Naive thymus-derived CD4-positive, alpha-beta T cell (primary cell): ENCODE results near the gene BOD1. TPM values are rescaled to one million over a fixed set of nuclear protein-coding genes. Genes with fewer than 3 reads are reported as not detected.

ENCODE experiments used
- ATAC-seq: fragments of 150-1000 bp; cut with Tn5 transposase; 2 replicates; pipeline ENCODE4 v1.10.0; 2021; ENCODE audit warnings: mild to moderate bottlenecking, moderate library complexity
- CTCF ChIA-PET: fragments of 350-600 bp; sonication (Branson Sonifier 250); formaldehyde crosslinking; loops from one replicate; lab custom pipeline; 2021; ENCODE audit warnings: antibody characterized with exemption; lab: Charles Lee
- POLR2A ChIA-PET: fragments of 350-600 bp; sonication (Branson Sonifier 250); formaldehyde crosslinking; loops from one replicate; lab custom pipeline; 2021; ENCODE audit warnings: antibody characterized with exemption, inconsistent platforms; lab: Charles Lee
- DNase-seq, 9 donors: peaks; one replicate each; pipeline versions ENCODE4 v3.0.0 to v3.0.0-alpha.2; 2020 to 2022; ENCODE audit warnings: mixed read lengths in 1 of 9
- H3K27ac ChIP-seq: one replicate; pipeline ENCODE4 v1.7.0; 2013; ENCODE audit warnings: mild to moderate bottlenecking, low read depth, low read length, moderate library complexity
- H3K27me3 ChIP-seq, 2 donors: one replicate each; pipeline ENCODE4 v1.7.0; 2013; ENCODE audit warnings: low read length in 2 of 2, mild to moderate bottlenecking in 2 of 2, moderate library complexity in 2 of 2; ENCODE audit not compliant: control insufficient read depth in 2 of 2, insufficient read depth in 2 of 2
- H3K36me3 ChIP-seq, 3 experiments: 1 replicate in 2 of 3; 2 replicates in 1 of 3; pipeline ENCODE4 v1.7.0; 2013; ENCODE audit warnings: low read length in 3 of 3, mild to moderate bottlenecking in 3 of 3, moderate library complexity in 1 of 3; ENCODE audit not compliant: insufficient read depth in 3 of 3, control insufficient read depth in 2 of 3
- H3K4me1 ChIP-seq, 2 donors: one replicate each; pipeline ENCODE4 v1.7.0; 2013; ENCODE audit warnings: low read length in 2 of 2, mild to moderate bottlenecking in 2 of 2, moderate library complexity in 1 of 2; ENCODE audit not compliant: control insufficient read depth in 2 of 2, insufficient read depth in 2 of 2
- H3K4me3 ChIP-seq: 2 replicates; pipeline ENCODE4 v1.7.0; 2013; ENCODE audit warnings: mild to moderate bottlenecking, low read length
- H3K9me3 ChIP-seq, 3 experiments: 1 replicate in 2 of 3; 2 replicates in 1 of 3; pipeline ENCODE4 v1.7.0; 2013; ENCODE audit warnings: low read length in 3 of 3; ENCODE audit not compliant: control insufficient read depth in 2 of 3
- H3K27ac Mint-ChIP-seq, 9 donors: one replicate each; pipeline ENCODE4 v1.8.0; 2020 to 2022; ENCODE audit warnings: mixed read lengths in 9 of 9, mild to moderate bottlenecking in 8 of 9, moderate library complexity in 5 of 9, inconsistent platforms in 2 of 9
- H3K27me3 Mint-ChIP-seq, 5 donors: one replicate each; pipeline ENCODE4 v1.8.0; 2021 to 2022; ENCODE audit warnings: mixed read lengths in 5 of 5, mild to moderate bottlenecking in 1 of 5
- H3K36me3 Mint-ChIP-seq, 5 donors: one replicate each; pipeline ENCODE4 v1.8.0; 2020 to 2022; ENCODE audit warnings: mixed read lengths in 5 of 5, mild to moderate bottlenecking in 3 of 5, inconsistent platforms in 1 of 5
- H3K4me1 Mint-ChIP-seq, 7 donors: one replicate each; pipeline ENCODE4 v1.8.0; 2020 to 2022; ENCODE audit warnings: mixed read lengths in 7 of 7, mild to moderate bottlenecking in 3 of 7, inconsistent platforms in 1 of 7
- H3K4me3 Mint-ChIP-seq, 10 donors: one replicate each; pipeline ENCODE4 v1.8.0; 2020 to 2022; ENCODE audit warnings: mild to moderate bottlenecking in 10 of 10, mixed read lengths in 10 of 10, moderate library complexity in 6 of 10, inconsistent platforms in 2 of 10
- H3K9me3 Mint-ChIP-seq, 11 donors: one replicate each; pipeline ENCODE4 v1.8.0; 2020 to 2022; ENCODE audit warnings: mixed read lengths in 11 of 11, mild to moderate bottlenecking in 4 of 11, inconsistent platforms in 1 of 11, moderate library complexity in 1 of 11
- intact Hi-C, 2 donors: fragments of 100-400 bp; cut with micrococcal nuclease; formaldehyde crosslinking; loops; one replicate each; pipeline ENCODE4 v1.15.1; 2023
- polyA plus RNA-seq, 2 donors: library from polyadenylated mRNA; unstranded; fragments of 300-500 nt; fragmentation: Illumina TruSeq; gene quantifications; one replicate each; pipeline ENCODE4 v1.2.3, GENCODE V29; 2021
- total RNA-seq, 6 experiments: library from RNA in 5 of 6; stranded (reverse) in 5 of 6; gene quantifications; 1 replicate in 5 of 6; 2 replicates in 1 of 6; pipeline ENCODE4 v1.2.3 and lab custom pipeline; 2021 to 2026

The BOD1 gene
- total and polyA plus RNA-seq, 7 experiments from 2014 or later, result 18.1 to 50.2 (median 27.3) TPM

GRCh38 chr5:173625673-173626504 is 9.4 kb upstream of the BOD1 start:
- no peaks in the 10 kb centered on the region for H3K4me1 ChIP-seq

DNA sequence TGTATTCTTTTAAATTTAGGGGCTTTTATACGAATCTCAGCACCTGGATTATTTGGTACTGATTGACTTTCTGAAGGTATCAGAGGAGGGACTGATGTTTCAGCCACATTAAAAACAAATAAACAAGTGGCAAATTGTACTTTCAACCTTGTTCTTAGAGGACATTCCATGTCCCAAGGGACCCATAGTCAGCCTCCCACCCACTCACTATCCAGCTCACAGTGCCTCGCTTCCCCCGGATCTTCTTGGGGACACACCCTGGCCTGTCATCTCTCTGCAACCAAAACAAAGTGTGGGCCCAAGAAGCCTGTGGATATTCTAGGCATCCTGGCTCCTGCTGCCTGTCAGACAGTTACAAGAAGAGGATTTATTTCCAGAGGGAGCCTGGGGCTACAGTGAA is 8.8 kb upstream of the BOD1 start:
- Histone ChIP-seq H3K4me1 (no peaks in the 10 kb centered on the region), H3K4me3 (no peak overlapping the region), H3K9me3 (no peaks in the 10 kb centered on the region), H3K27me3 (no peaks in the 10 kb centered on the region), H3K27ac (no peak overlapping the region), H3K36me3 (no peaks in the 10 kb centered on the region)
- DNase-seq (no peak), ATAC-seq (no peak)
- Mint-ChIP-seq H3K27ac (no peak overlapping the region), H3K4me1 (peaks cover 0 to 3% (median 0%) of the 10 kb centered on the region in 7 donors), H3K4me3 (no peak overlapping the region), H3K9me3 (no peaks in the 10 kb centered on the region), H3K36me3 (no peaks in the 10 kb centered on the region), H3K27me3 (peaks cover 0 to 12% (median 10%) of the 10 kb centered on the region in 5 donors)
- POLR2A ChIA-PET, result no interaction called here
- intact Hi-C loops, result no loop called here
- CTCF ChIA-PET, result no interaction called here

More at GRCh38 chr5:173625673-173626504, 9.4 kb upstream of the BOD1 start:
- Mint-ChIP-seq H3K4me1 (peaks cover 0 to 3% (median 0%) of the 10 kb centered on the region in 7 donors), H3K36me3 (no peaks in the 10 kb centered on the region), H3K4me3 (no peak overlapping the region), H3K9me3 (no peaks in the 10 kb centered on the region), H3K27ac (peak overlapping the region in 1 of 9 donors; percentile 41), H3K27me3 (peaks cover 0 to 12% (median 10%) of the 10 kb centered on the region in 5 donors)
- ChIA-PET POLR2A (no interaction called here), CTCF (no interaction called here)
- no peak overlapping the region for H3K27ac ChIP-seq
- intact Hi-C loops, result no loop called here
- H3K36me3 ChIP-seq, result no peaks in the 10 kb centered on the region
- H3K4me3 ChIP-seq, result no peak overlapping the region
- no peaks in the 10 kb centered on the region for H3K27me3 ChIP-seq
- ATAC-seq, result no peak
- no peaks in the 10 kb centered on the region for H3K9me3 ChIP-seq
- no peak for DNase-seq

GRCh38 chr5:173624282-173624681 is 7.8 kb upstream of the BOD1 start:
- Histone ChIP-seq H3K36me3 (no peaks in the 10 kb centered on the region), H3K4me1 (no peaks in the 10 kb centered on the region), H3K27me3 (no peaks in the 10 kb centered on the region), H3K9me3 (no peaks in the 10 kb centered on the region), H3K27ac (no peak overlapping the region), H3K4me3 (no peak overlapping the region)
- Mint-ChIP-seq H3K9me3 (no peaks in the 10 kb centered on the region), H3K27ac (no peak overlapping the region), H3K4me3 (no peak overlapping the region), H3K4me1 (peaks cover 0 to 3% (median 0%) of the 10 kb centered on the region in 7 donors), H3K27me3 (peaks cover 0 to 12% (median 10%) of the 10 kb centered on the region in 5 donors), H3K36me3 (no peaks in the 10 kb centered on the region)
- no peak for DNase-seq
- ChIA-PET POLR2A (no interaction called here), CTCF (interaction anchor here (1.5 to 1.6 kb wide), 2 partner anchors 301 to 349 kb away, joined by 3 to 6 read pairs; no protein-coding TSS in a partner anchor)
- ATAC-seq, result no peak
- intact Hi-C loops, result no loop called here

DNA sequence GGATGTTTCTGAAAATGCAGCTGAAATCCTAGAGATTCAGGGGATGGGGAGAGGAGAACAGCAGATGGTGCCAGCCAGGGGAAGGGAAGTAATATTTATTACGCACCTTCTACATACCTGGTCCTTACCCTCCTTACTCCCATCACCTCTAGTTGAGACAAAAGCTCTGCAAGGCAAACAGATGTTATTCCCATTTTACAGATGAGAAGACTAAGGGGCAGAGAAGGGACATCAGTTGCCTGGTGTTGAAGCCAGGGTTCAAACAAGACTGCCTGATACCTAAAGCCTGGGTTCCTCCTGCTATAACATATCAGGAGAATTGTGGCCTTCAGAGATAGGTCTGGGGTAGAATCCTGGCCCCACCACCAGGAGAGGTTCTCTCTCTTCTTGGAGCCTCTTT is 7.3 kb upstream of the BOD1 start:
- Mint-ChIP-seq H3K4me1 (peaks cover 0 to 5% (median 0%) of the 10 kb centered on the region in 7 donors), H3K27me3 (peaks cover 0 to 12% (median 5%) of the 10 kb centered on the region in 5 donors), H3K9me3 (no peaks in the 10 kb centered on the region), H3K4me3 (no peak overlapping the region), H3K36me3 (no peaks in the 10 kb centered on the region), H3K27ac (no peak overlapping the region)
- no peak overlapping the region for H3K27ac ChIP-seq
- no peak for ATAC-seq
- no peaks in the 10 kb centered on the region for H3K9me3 ChIP-seq
- no peak overlapping the region for H3K4me3 ChIP-seq
- DNase-seq, result no peak
- ChIA-PET CTCF (interaction anchor here (0.5 to 1.6 kb wide), 3 partner anchors 302 to 350 kb away, joined by 3 to 6 read pairs (median 3); no protein-coding TSS in a partner anchor), POLR2A (no interaction called here)
- intact Hi-C loops, result no loop called here
- H3K27me3 ChIP-seq, result no peaks in the 10 kb centered on the region
- no peaks in the 10 kb centered on the region for H3K4me1 ChIP-seq
- no peaks in the 10 kb centered on the region for H3K36me3 ChIP-seq

DNA sequence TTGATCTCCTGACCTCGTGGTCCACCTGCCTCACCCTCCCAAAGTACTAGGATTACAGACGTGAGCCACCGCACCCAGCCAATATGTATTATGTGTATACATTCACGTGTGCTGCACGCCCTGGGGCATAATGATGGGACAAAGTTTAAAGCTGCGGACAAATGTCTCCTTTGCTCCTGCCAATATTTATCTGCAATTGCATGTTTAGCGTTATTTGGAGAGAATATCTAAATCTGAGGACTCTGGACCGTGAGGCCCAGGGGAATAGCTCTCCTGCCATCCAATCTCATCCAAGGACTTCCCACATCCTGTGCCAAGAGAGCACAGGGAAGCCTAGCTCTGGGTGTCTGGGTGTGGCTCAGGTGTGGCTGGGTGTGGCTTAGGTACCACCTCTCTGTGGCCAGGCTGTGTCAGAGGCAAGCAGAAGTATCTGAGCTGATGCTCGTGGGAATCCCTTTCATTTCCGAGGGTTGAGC is 6.9 kb upstream of the BOD1 start:
- POLR2A ChIA-PET, result no interaction called here
- Histone ChIP-seq H3K27ac (no peak overlapping the region), H3K27me3 (no peaks in the 10 kb centered on the region), H3K4me1 (no peaks in the 10 kb centered on the region), H3K36me3 (no peaks in the 10 kb centered on the region), H3K9me3 (no peaks in the 10 kb centered on the region), H3K4me3 (no peak overlapping the region)
- Mint-ChIP-seq H3K36me3 (no peaks in the 10 kb centered on the region), H3K4me3 (no peak overlapping the region), H3K27ac (no peak overlapping the region), H3K4me1 (peaks cover 0 to 6% (median 0%) of the 10 kb centered on the region in 7 donors), H3K27me3 (peaks cover 0 to 12% (median 5%) of the 10 kb centered on the region in 5 donors), H3K9me3 (no peaks in the 10 kb centered on the region)
- intact Hi-C loops, result no loop called here
- ATAC-seq (no peak), DNase-seq (no peak)
- CTCF ChIA-PET, result interaction anchor here (0.5 to 1.6 kb wide), 3 partner anchors 302 to 350 kb away, joined by 3 to 6 read pairs (median 3); no protein-coding TSS in a partner anchor

- Histone ChIP-seq H3K9me3 (no peaks in the 10 kb centered on the region), H3K4me3 (no peak overlapping the region), H3K27me3 (no peaks in the 10 kb centered on the region), H3K4me1 (no peaks in the 10 kb centered on the region), H3K36me3 (no peaks in the 10 kb centered on the region), H3K27ac (no peak overlapping the region)
- POLR2A ChIA-PET, result interaction anchor here (0.7 kb wide), 1 partner anchor 321 kb away, joined by 3 read pairs; no protein-coding TSS in a partner anchor
- H3K27me3 Mint-ChIP-seq, result peaks cover 0 to 6% (median 0%) of the 10 kb centered on the region in 5 donors
- no peaks in the 10 kb centered on the region for H3K9me3 Mint-ChIP-seq
- CTCF ChIA-PET, result interaction anchor here (1.4 to 2.8 kb wide), 3 partner anchors 296 to 351 kb away, joined by 3 to 8 read pairs (median 3); no protein-coding TSS in a partner anchor
- H3K4me3 Mint-ChIP-seq, result no peak overlapping the region
- ATAC-seq (no peak), DNase-seq (no peak)
- peaks cover 0 to 7% (median 0%) of the 10 kb centered on the region in 7 donors for H3K4me1 Mint-ChIP-seq
- H3K36me3 Mint-ChIP-seq, result no peaks in the 10 kb centered on the region
- H3K27ac Mint-ChIP-seq, result no peak overlapping the region
- intact Hi-C loops, result no loop called here
These were observed 6.0 kb upstream of the BOD1 start for GRCh38 chr5:173622183-173623047.
